Adrenal gland (tissue), 12 donors: Measurements from ENCODE around the gene SSH2. TPM values are rescaled to one million over a fixed set of nuclear protein-coding genes. Genes with fewer than 3 reads are reported as not detected.
A peak's percentile ranks its signal among the peaks of the same experiment; 100 is the strongest.

Experiments used
- DNase-seq, 7 donors: peaks; one replicate each; pipeline ENCODE4 v3.0.0-alpha.2; 2019 to 2020
- H3K27ac ChIP-seq, 5 donors: fragments of 200-600 bp; sonication (generic) in 4 of 5; 1 replicate in 3 of 5; 2 replicates in 2 of 5; pipeline versions ENCODE4 v1.5.1 to v1.8.0; 2016 to 2020; ENCODE audit warnings: mild to moderate bottlenecking in 1 of 5
- H3K27me3 ChIP-seq: fragments of 200-600 bp; 2 replicates; pipeline ENCODE4 v1.8.0; 2021
- H3K36me3 ChIP-seq, 2 donors: fragments of 200-600 bp; replicated peaks in 1 of 2; 1 replicate in 1 of 2; 2 replicates in 1 of 2; pipeline versions ENCODE4 v1.5.1 to v1.8.0; 2018 to 2022
- H3K4me1 ChIP-seq, 2 donors: fragments of 200-600 bp; replicated peaks in 1 of 2; 1 replicate in 1 of 2; 2 replicates in 1 of 2; pipeline versions ENCODE4 v1.5.1 to v1.8.0; 2018 to 2021
- H3K4me3 ChIP-seq, 4 donors: fragments of 200-600 bp; sonication (generic) in 3 of 4; one replicate each; pipeline ENCODE4 v1.5.1; 2016 to 2018
- H3K9me3 ChIP-seq, 3 donors: fragments of 200-600 bp; sonication (generic) in 1 of 3; replicated peaks in 1 of 3; 1 replicate in 2 of 3; 2 replicates in 1 of 3; pipeline versions ENCODE4 v1.5.1 to v1.8.0; 2016 to 2021
- CTCF ChIP-seq, 6 experiments: fragments of 450-650 bp in 4 of 6; fragments of 200-600 bp in 2 of 6; sonication (generic) in 1 of 6; IDR thresholded peaks; 1 replicate in 5 of 6; 2 replicates in 1 of 6; pipeline versions ENCODE4 v1.5.1 to v1.8.0; 2016 to 2021; ENCODE audit warnings: antibody characterized with exemption in 6 of 6, mild to moderate bottlenecking in 2 of 6, moderate library complexity in 1 of 6
- POLR2A ChIP-seq, 2 donors: fragments of 450-650 bp; IDR thresholded peaks; one replicate each; pipeline ENCODE4 v1.6.1; 2017; ENCODE audit warnings: antibody characterized with exemption in 2 of 2, mild to moderate bottlenecking in 2 of 2, moderate library complexity in 1 of 2
- WGBS, 4 donors: extraction: QIAGEN DNeasy Blood & Tissue Kit in 2 of 4; methylation state at CpG; one replicate each; pipeline versions ENCODE4 v1.1.5 to v1.1.7; 2013 to 2017; 5-methylcytosine and 5-hydroxymethylcytosine counted together
- intact Hi-C, 2 donors: fragments of 100-400 bp; cut with DNase I; formaldehyde crosslinking; loops; one replicate each; pipeline versions ENCODE4 v1.14.1 to v1.15.0; 2022 to 2023
- polyA plus RNA-seq, 3 donors: library from polyadenylated mRNA; stranded (reverse); fragments of 200-250 nt in 2 of 3; fragments of 350-450 nt in 1 of 3; fragmentation: Illumina TruSeq in 1 of 3; extraction: RNeasy Lipid Tissue Mini Kit (QIAGEN cat#74804) in 1 of 3; gene quantifications; one replicate each; pipeline ENCODE4 v1.2.3, GENCODE V29; 2013 to 2014
- total RNA-seq, 9 donors: library from RNA; depleted of rRNA in 4 of 9; stranded (reverse); fragments of >200 nt in 4 of 9; fragments of 120-200 nt in 1 of 9; fragmentation: NEBNext Ultra II Directional in 1 of 9; extraction: Animal tissue kit (Norgen Biotek cat#: 25700) in 1 of 9; gene quantifications; one replicate each; pipeline versions ENCODE4 v1.1.0 to v1.2.4, GENCODE V29; 2013 to 2023
- donor health status: healthy with polysubstance abuse.
- donor health status: Bipolar disorder and iron deficiency.
- donor health status: DM: yes; HTN: yes; CAD: no.
- donor health status: DM: no; HTN: no; CAD: no.
- donor health status: DM: no; HTN: no; CAD: no.
- donor health status: DM: yes; HTN: yes; CAD: no.

The SSH2 gene
- total and polyA plus RNA-seq, 12 donors, result 7.6 to 35.8 (median 20.8) TPM

- Histone ChIP-seq H3K4me1 (peaks cover 11 to 27% of the 10 kb centered on the region in 2 donors), H3K36me3 (no peaks in the 10 kb centered on the region)
Observed at GRCh38 chr17:29713626-29714025, 216.4 kb downstream of the SSH2 start.

GRCh38 chr17:29711588-29712385 lies 218.2 kb downstream of the SSH2 start:
- TF ChIP-seq CTCF (IDR thresholded peaks at IDR 0.05), result no peak
- TF ChIP-seq POLR2A (IDR thresholded peaks at IDR 0.05), result no peak
- peaks cover 17 to 29% of the 10 kb centered on the region in 2 donors for H3K4me1 ChIP-seq
- 89 to 94% (median 92%) methylated on average over 11 of the region's 11 CpGs for WGBS, 4 donors

More at GRCh38 chr17:29713626-29714025, 216.4 kb downstream of the SSH2 start:
- TF ChIP-seq POLR2A (IDR thresholded peaks at IDR 0.05), result no peak
- TF ChIP-seq CTCF (IDR thresholded peaks at IDR 0.05), result no peak
- Histone ChIP-seq H3K9me3 (no peaks in the 10 kb centered on the region), H3K27me3 (no peaks in the 10 kb centered on the region), H3K4me3 (no peak overlapping the region), H3K27ac (no peak overlapping the region)
- DNase-seq, result no peak
- intact Hi-C loops, result no loop called here

GRCh38 chr17:29710891-29711418 lies 219.1 kb downstream of the SSH2 start:
- no peak overlapping the region for H3K4me3 ChIP-seq
- no peaks in the 10 kb centered on the region for H3K27me3 ChIP-seq
- H3K36me3 ChIP-seq, result no peaks in the 10 kb centered on the region
- H3K9me3 ChIP-seq, result no peaks in the 10 kb centered on the region
- WGBS, 4 donors, result 73 to 92% (median 89%) methylated on average over 5 of the region's 5 CpGs
- TF ChIP-seq CTCF (IDR thresholded peaks at IDR 0.05) (no peak), POLR2A (IDR thresholded peaks at IDR 0.05) (no peak)
- intact Hi-C loops, result no loop called here
- H3K4me1 ChIP-seq, result peaks cover 17 to 37% of the 10 kb centered on the region in 2 donors
- H3K27ac ChIP-seq, result peak overlapping the region in 1 of 5 donors; percentile 18
- no peak for DNase-seq

More at GRCh38 chr17:29711588-29712385, 218.2 kb downstream of the SSH2 start:
- no peaks in the 10 kb centered on the region for H3K27me3 ChIP-seq
- no peak for DNase-seq
- intact Hi-C loops, result no loop called here
- no peaks in the 10 kb centered on the region for H3K9me3 ChIP-seq
- H3K36me3 ChIP-seq, result no peaks in the 10 kb centered on the region
- no peak overlapping the region for H3K4me3 ChIP-seq
- no peak overlapping the region for H3K27ac ChIP-seq

GRCh38 chr17:29710520-29710884 lies 219.5 kb downstream of the SSH2 start:
- Histone ChIP-seq H3K36me3 (no peaks in the 10 kb centered on the region), H3K4me3 (no peak overlapping the region), H3K4me1 (peaks cover 17 to 41% of the 10 kb centered on the region in 2 donors), H3K27me3 (no peaks in the 10 kb centered on the region), H3K27ac (peak overlapping the region in 2 of 5 donors; percentile 14 to 53), H3K9me3 (no peaks in the 10 kb centered on the region)
- intact Hi-C loops, result no loop called here
- DNase-seq, result no peak
- TF ChIP-seq CTCF (IDR thresholded peaks at IDR 0.05), result no peak
- TF ChIP-seq POLR2A (IDR thresholded peaks at IDR 0.05), result no peak
- WGBS, 4 donors, result 82 to 89% (median 88%) methylated on average over 1 of the region's 1 CpG
